K562 (cell line): Measurements from ENCODE around the gene CEP131. TPM values are rescaled to one million over a fixed set of nuclear protein-coding genes. Genes with fewer than 3 reads are reported as not detected.

Experiments
- BHLHE40 ChIP-seq: IDR thresholded peaks from 2 replicates; pipeline ENCODE4 v1.6.1; 2011; ENCODE audit warnings: low read length, improper control_type of control experiment
- CBFA2T3 ChIP-seq: fragments of 450-650 bp; IDR thresholded peaks from 2 replicates; pipeline ENCODE4 v1.6.1; 2017
- EGR1 ChIP-seq: fragments of 450-650 bp; conservative IDR thresholded peaks from 2 replicates; pipeline ENCODE4 v1.6.1; 2017; ENCODE audit warnings: mild to moderate bottlenecking
- ESRRA ChIP-seq: fragments of 450-650 bp; IDR thresholded peaks from 2 replicates; pipeline ENCODE4 v1.6.1; 2014; ENCODE audit warnings: low read depth, mild to moderate bottlenecking, moderate library complexity, borderline replicate concordance
- GABPB2 ChIP-seq: fragments of 250-450 bp; sonication (Bioruptor Pico); conservative IDR thresholded peaks from 2 replicates; pipeline ENCODE4 v1.5.1; 2021; ENCODE audit warnings: mild to moderate bottlenecking
- HSF4 ChIP-seq: fragments of 250-450 bp; sonication (Bioruptor Pico); IDR thresholded peaks from 2 replicates; pipeline ENCODE4 v2.1.2; 2022; ENCODE audit warnings: mild to moderate bottlenecking, moderate library complexity, borderline replicate concordance
- LARP7 ChIP-seq: fragments of 450-650 bp; IDR thresholded peaks from 2 replicates; pipeline ENCODE4 v1.6.1; 2016
- LEF1 ChIP-seq: fragments of 450-650 bp; IDR thresholded peaks from 2 replicates; pipeline ENCODE4 v1.6.1; 2016; ENCODE audit warnings: mild to moderate bottlenecking
- NCOA2 ChIP-seq, 2 experiments: fragments of 450-650 bp; IDR thresholded peaks; 2 replicates each; pipeline ENCODE4 v1.6.1; 2018; ENCODE audit warnings: mild to moderate bottlenecking in 2 of 2, moderate library complexity in 1 of 2; ENCODE audit not compliant: partially characterized antibody in 2 of 2
- NCOA4 ChIP-seq: fragments of 450-650 bp; IDR thresholded peaks from 2 replicates; pipeline ENCODE4 v1.6.1; 2018; ENCODE audit warnings: mild to moderate bottlenecking; ENCODE audit not compliant: partially characterized antibody
- NELFE ChIP-seq: IDR thresholded peaks from 2 replicates; pipeline ENCODE4 v1.6.1; 2011; ENCODE audit warnings: mild to moderate bottlenecking; ENCODE audit not compliant: insufficient read depth, insufficient read length
- PHF8 ChIP-seq: fragments of 200-600 bp; sonication (generic); IDR thresholded peaks from 2 replicates; pipeline ENCODE4 v1.6.1; 2012; ENCODE audit warnings: mixed run types, mild to moderate bottlenecking, inconsistent platforms, low read length, moderate library complexity, borderline replicate concordance
- TEAD1 ChIP-seq, 2 experiments: fragments of 450-650 bp in 1 of 2; sonication (generic) in 1 of 2; formaldehyde crosslinking; IDR thresholded peaks; 2 replicates each; pipeline versions ENCODE4 v1.4.0 to v1.8.0; 2020 to 2022; ENCODE audit warnings: mild to moderate bottlenecking in 2 of 2, missing genetic modification reagents in 1 of 2
- TSC22D4 ChIP-seq: fragments of 450-650 bp; IDR thresholded peaks from 2 replicates; pipeline ENCODE4 v1.6.1; 2016; ENCODE audit warnings: missing genetic modification characterization, missing biosample characterization, control low read depth
- U2AF2 ChIP-seq: fragments of 200-400 bp; formaldehyde crosslinking; optimal IDR thresholded peaks from 2 replicates; pipeline ENCODE3; 2017; ENCODE audit warnings: low read depth, mild to moderate bottlenecking, low read length
- ZC3H4 ChIP-seq: sonication (generic); formaldehyde crosslinking; IDR thresholded peaks from 2 replicates; pipeline ENCODE4 v1.9.0; 2021; ENCODE audit warnings: missing genetic modification reagents, borderline replicate concordance
- ZNF121 ChIP-seq: sonication (generic); formaldehyde crosslinking; conservative IDR thresholded peaks from 2 replicates; pipeline ENCODE4 v1.8.0; 2022; ENCODE audit warnings: missing genetic modification reagents
- polyA plus RNA-seq, 8 experiments: library from polyadenylated mRNA; depleted of rRNA in 4 of 8; stranded (reverse) in 5 of 8; unstranded in 3 of 8; fragments of >200 nt; fragmentation: Nextera tagmentation in 2 of 8; fragmentation: Illumina TruSeq in 1 of 8; extraction: Ambion mirVana in 2 of 8; extraction: Trizol in 1 of 8; gene quantifications; 2 replicates each; pipeline versions ENCODE4 v1.2.1 to v1.2.3, GENCODE V29; 2011 to 2014; ENCODE audit warnings: inconsistent platforms in 1 of 8, missing spikeins in 1 of 8
- total RNA-seq, 7 experiments: library from RNA; depleted of rRNA in 6 of 7; stranded (reverse); fragments of >200 nt in 6 of 7; fragmentation: Illumina TruSeq in 2 of 7; extraction: Trizol in 2 of 7; gene quantifications; 2 replicates each; pipeline versions ENCODE4 v1.2.1 to v1.2.3, GENCODE V29; 2011 to 2021; ENCODE audit warnings: low replicate concordance in 1 of 7
- TF ChIP-seq, protein P1 (sequence below): fragments of 450-650 bp; formaldehyde crosslinking; IDR thresholded peaks from 2 replicates; pipeline ENCODE4 v1.4.0; 2022; ENCODE audit warnings: missing genetic modification characterization
- TF ChIP-seq, protein P2 (sequence below): fragments of 200-800 bp; sonication (Bioruptor generic); IDR thresholded peaks from 2 replicates; pipeline ENCODE4 v1.6.1; 2017; ENCODE audit warnings: missing genetic modification characterization, missing compliant biosample characterization
- TF ChIP-seq, protein P3 (sequence below): fragments of 250-450 bp; sonication (Bioruptor Pico); IDR thresholded peaks from 2 replicates; pipeline ENCODE4 v1.8.0; 2022; ENCODE audit warnings: moderate library complexity, mild to moderate bottlenecking, inconsistent platforms
- TF ChIP-seq, protein P4 (sequence below): fragments of 450-650 bp; IDR thresholded peaks from 2 replicates; pipeline ENCODE4 v1.6.1; 2016

CEP131 gene
- total and polyA plus RNA-seq, 9 of the 15 experiments (the other 6 are each of a cell fraction or from before 2014, with no cell fraction given): 0.24 to 21.2 (median 2.3) TPM

DNA sequence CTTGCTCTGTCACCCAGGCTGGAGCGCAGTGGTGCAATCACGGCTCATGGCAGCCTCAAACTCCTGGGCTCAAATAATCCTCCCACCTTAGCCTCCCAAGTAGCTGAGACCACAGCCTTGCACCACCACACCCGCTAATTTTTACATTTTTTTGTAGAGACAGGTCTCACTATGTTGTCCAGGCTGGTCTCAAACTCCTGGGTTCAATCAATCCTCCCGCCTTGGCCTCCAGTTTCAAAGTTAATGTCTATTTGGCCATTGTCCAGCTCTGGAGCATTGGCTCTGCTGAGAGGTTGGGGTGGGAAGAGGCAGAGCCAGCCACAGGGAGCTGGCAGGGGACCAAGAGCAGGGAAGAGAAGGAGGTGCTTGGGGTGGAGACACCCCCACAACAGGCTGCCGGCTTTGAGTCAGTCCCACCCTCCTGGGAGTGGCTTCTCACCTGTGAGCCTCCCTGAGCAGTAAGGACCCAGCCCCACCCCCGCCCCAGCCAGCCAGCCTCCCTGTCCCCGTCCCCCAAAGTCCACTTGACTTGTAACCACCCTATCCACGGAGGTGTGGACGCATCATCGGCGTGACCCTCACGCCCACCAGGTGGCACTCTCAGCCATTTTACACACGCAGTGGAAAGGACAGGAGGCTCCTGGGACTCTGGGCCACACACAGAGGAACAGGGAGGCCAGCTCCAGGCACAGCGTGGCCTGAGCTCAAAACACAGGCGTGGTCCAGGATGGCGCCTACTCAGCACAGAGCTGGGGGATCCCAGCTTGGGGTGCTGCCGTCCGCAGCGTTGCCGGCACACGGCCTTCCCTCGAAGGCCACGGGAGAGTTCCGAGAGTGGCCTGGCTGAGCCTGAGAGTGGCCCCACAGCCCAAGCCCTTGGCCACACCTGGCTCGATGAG lies 80.2 kb downstream of the CEP131 start (continued):
- TF ChIP-seq U2AF2: no peak
- peak; percentile 65 for TF ChIP-seq ZNF121 (CRISPR knock-in tag)
- TF ChIP-seq, protein P1, sequence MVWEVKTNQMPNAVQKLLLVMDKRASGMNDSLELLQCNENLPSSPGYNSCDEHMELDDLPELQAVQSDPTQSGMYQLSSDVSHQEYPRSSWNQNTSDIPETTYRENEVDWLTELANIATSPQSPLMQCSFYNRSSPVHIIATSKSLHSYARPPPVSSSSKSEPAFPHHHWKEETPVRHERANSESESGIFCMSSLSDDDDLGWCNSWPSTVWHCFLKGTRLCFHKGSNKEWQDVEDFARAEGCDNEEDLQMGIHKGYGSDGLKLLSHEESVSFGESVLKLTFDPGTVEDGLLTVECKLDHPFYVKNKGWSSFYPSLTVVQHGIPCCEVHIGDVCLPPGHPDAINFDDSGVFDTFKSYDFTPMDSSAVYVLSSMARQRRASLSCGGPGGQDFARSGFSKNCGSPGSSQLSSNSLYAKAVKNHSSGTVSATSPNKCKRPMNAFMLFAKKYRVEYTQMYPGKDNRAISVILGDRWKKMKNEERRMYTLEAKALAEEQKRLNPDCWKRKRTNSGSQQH (CRISPR knock-in tag): no peak
- TF ChIP-seq, protein P2, sequence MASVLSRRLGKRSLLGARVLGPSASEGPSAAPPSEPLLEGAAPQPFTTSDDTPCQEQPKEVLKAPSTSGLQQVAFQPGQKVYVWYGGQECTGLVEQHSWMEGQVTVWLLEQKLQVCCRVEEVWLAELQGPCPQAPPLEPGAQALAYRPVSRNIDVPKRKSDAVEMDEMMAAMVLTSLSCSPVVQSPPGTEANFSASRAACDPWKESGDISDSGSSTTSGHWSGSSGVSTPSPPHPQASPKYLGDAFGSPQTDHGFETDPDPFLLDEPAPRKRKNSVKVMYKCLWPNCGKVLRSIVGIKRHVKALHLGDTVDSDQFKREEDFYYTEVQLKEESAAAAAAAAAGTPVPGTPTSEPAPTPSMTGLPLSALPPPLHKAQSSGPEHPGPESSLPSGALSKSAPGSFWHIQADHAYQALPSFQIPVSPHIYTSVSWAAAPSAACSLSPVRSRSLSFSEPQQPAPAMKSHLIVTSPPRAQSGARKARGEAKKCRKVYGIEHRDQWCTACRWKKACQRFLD: no peak
- no peak for TF ChIP-seq ESRRA
- no peak for TF ChIP-seq BHLHE40
- TF ChIP-seq NCOA2 (IDR thresholded peaks at IDR 0.05; ENCODE audit: partially characterized antibody in 2 of 2): no peak
- TF ChIP-seq, protein P3, sequence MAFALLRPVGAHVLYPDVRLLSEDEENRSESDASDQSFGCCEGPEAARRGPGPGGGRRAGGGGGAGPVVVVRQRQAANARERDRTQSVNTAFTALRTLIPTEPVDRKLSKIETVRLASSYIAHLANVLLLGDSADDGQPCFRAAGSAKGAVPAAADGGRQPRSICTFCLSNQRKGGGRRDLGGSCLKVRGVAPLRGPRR (CRISPR knock-in tag): no peak
- TF ChIP-seq TEAD1 (CRISPR knock-in tag; IDR thresholded peaks at IDR 0.05): peak in 1 of 2 experiments; percentile 24; a peak in 1 of 4 replicates
- no peak for TF ChIP-seq ZC3H4
- no peak for TF ChIP-seq CBFA2T3
- TF ChIP-seq NCOA4: no peak
- no peak for TF ChIP-seq EGR1
- no peak for TF ChIP-seq LARP7
- TF ChIP-seq GABPB2: no peak
- no peak; the same call in 1 of the 2 replicates for TF ChIP-seq PHF8
- TF ChIP-seq TSC22D4: no peak
- TF ChIP-seq, protein P4, sequence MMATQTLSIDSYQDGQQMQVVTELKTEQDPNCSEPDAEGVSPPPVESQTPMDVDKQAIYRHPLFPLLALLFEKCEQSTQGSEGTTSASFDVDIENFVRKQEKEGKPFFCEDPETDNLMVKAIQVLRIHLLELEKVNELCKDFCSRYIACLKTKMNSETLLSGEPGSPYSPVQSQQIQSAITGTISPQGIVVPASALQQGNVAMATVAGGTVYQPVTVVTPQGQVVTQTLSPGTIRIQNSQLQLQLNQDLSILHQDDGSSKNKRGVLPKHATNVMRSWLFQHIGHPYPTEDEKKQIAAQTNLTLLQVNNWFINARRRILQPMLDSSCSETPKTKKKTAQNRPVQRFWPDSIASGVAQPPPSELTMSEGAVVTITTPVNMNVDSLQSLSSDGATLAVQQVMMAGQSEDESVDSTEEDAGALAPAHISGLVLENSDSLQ: no peak
- TF ChIP-seq HSF4: no peak
- no peak for TF ChIP-seq NELFE
- no peak for TF ChIP-seq LEF1
